Measurements from ENCODE around the gene C6orf141. TPM values are rescaled to one million over a fixed set of nuclear protein-coding genes. Genes with fewer than 3 reads are reported as not detected.

C6orf141 gene
- total and polyA plus RNA-seq, 7 donors, result 0.28 to 1.5 (median 0.66) TPM; not detected in 1

DNA sequence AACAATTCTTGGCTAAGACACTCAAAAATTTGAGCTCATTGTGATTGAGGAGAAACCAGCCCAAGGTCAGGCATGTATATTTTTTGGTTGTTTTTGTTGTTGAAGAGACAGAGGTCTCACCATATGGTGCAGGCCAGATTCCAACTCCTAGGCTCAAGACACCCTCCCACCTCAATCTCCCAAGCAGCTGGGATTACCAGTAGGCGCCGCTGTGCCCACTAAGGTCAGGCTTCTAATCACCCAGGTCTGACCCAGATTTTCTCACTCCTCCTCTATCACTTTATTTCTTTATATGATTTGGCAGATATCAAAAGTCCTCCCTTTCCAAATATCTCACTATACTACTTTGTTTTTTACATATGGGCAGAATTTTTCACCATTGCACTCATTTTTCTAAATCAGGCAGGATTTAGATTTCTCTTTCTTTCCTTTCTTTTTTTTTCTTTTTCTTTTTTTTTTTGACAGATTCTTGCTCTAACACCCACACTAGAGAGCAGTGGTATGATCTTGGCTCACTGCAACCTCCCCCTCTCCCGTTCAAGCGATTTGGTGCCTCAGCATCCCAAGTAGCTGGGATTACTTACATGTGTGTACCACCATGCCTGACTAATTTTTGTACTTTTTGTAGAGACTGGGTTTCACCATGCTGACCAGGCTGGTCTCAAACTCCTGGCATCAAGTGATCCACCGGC is 1.7 kb upstream of the C6orf141 start:
- DNase-seq (no peak), ATAC-seq (no peak)
- TF ChIP-seq, protein P1, sequence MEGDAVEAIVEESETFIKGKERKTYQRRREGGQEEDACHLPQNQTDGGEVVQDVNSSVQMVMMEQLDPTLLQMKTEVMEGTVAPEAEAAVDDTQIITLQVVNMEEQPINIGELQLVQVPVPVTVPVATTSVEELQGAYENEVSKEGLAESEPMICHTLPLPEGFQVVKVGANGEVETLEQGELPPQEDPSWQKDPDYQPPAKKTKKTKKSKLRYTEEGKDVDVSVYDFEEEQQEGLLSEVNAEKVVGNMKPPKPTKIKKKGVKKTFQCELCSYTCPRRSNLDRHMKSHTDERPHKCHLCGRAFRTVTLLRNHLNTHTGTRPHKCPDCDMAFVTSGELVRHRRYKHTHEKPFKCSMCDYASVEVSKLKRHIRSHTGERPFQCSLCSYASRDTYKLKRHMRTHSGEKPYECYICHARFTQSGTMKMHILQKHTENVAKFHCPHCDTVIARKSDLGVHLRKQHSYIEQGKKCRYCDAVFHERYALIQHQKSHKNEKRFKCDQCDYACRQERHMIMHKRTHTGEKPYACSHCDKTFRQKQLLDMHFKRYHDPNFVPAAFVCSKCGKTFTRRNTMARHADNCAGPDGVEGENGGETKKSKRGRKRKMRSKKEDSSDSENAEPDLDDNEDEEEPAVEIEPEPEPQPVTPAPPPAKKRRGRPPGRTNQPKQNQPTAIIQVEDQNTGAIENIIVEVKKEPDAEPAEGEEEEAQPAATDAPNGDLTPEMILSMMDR (IDR thresholded peaks at IDR 0.05), result no peak
- no peaks in the 10 kb centered on the region for H3K4me1 ChIP-seq
- WGBS, 3 donors, result 81 to 84% (median 82%) methylated on average over 5 of the region's 5 CpGs
- H3K9me3 ChIP-seq, result no peaks in the 10 kb centered on the region
- H3K27ac ChIP-seq, result no peak overlapping the region
- H3K4me3 ChIP-seq, result no peak overlapping the region
- peaks cover 0 to 36% (median 5%) of the 10 kb centered on the region in 3 donors for H3K27me3 ChIP-seq (ENCODE audit: insufficient read depth in 3 of 3, low read length in 2 of 3)
- intact Hi-C loops (cut with DNase I), result no loop called here
- no peaks in the 10 kb centered on the region for H3K36me3 ChIP-seq (ENCODE audit: insufficient read depth in 1 of 2, low read depth in 1 of 2)

DNA sequence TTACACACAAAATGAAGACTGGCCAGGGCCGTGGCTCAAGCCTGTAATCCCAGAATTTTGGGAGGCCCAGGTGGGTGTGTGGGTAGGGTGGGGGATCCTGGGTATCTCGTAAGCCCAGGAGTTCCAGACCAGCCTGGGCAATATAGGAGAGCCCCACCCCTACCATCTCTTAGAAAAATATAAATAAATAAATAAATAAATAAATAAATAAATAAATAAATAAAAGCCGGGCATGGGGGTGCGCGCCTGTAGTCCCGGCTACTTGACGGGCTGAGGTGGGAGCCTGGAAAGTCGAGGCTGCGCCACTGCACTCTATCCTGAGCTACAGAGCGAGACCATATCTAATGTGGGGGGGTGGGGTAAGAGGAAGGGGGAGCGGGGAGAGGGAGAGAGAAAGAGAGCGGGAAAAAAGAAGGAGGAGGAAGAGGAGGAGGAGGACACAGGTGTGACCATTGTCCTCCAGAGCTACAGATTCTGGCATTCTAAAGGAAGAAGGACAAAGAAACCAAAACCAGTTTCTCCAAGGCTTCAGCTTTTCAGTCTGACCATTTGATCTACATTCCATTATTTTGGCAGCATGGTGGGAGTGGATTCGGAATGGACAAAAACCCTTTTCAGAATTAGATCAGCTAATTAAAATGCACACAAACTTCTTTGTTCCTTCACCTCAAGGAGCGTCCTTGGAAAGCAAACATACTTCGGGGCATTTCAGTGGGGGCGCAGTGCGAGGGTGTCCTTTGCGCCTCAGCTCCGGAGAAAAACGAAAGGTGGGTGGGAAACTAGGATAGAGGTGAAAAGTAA is 577 bp upstream of the C6orf141 start:
- intact Hi-C loops (cut with DNase I), result no loop called here
- no peak for DNase-seq
- Histone ChIP-seq H3K27ac (no peak overlapping the region), H3K4me1 (no peaks in the 10 kb centered on the region), H3K27me3 (ENCODE audit: insufficient read depth in 3 of 3, low read length in 2 of 3) (peaks cover 0 to 36% (median 5%) of the 10 kb centered on the region in 3 donors), H3K9me3 (no peaks in the 10 kb centered on the region), H3K4me3 (peak overlapping the region; percentile 61), H3K36me3 (ENCODE audit: insufficient read depth in 1 of 2, low read depth in 1 of 2) (no peaks in the 10 kb centered on the region)
- 36 to 39% (median 39%) methylated on average over 20 of the region's 20 CpGs for WGBS, 3 donors
- ATAC-seq, result no peak
- TF ChIP-seq, protein P1 (IDR thresholded peaks at IDR 0.05), result no peak

DNA sequence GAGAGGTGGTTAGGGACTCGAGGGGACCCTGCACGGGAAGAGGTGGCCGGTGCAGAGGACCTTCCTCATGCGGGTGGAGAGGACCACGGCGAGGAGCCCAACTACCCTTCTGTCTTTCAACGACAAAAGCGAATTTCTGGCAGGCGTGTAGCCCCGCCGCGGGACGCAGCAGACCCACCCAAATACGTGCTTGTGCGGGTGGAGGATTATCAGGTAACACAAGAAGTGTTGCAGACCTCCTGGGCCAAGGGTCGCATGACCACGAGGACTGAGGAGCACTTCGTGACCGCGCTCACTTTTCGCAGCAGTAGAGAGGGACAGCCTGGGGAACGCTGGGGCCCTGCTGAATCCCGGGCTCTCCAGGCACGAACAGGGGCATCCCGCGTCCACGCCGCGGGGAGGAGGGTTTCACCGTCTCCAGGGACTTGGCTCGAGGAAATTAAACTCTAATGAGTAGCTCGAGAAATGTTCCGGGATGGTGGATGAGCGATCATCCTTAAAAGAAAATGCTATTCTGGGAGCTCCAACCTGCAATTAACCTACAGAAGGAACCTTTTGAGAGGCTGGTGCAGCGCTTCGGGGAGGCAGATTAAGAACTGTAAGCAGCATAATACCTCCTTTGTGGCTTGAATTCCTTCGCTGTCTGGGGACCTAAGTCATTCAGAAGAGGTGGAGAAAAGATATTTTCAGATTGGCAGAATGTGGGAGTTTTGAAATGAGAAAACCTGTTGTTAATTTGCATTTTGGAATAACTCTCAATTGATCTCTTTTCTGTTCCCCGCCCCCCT is 804 bp downstream of the C6orf141 start:
- TF ChIP-seq, protein P1 (IDR thresholded peaks at IDR 0.05), result no peak
- intact Hi-C loops (cut with DNase I), result no loop called here
- 1 to 2% (median 1%) methylated on average over 38 of the region's 38 CpGs for WGBS, 3 donors
- no peaks in the 10 kb centered on the region for H3K9me3 ChIP-seq
- ATAC-seq (peak in 1 of 4 donors; percentile 40), DNase-seq (no peak)
- peaks cover 0 to 36% (median 5%) of the 10 kb centered on the region in 3 donors for H3K27me3 ChIP-seq (ENCODE audit: insufficient read depth in 3 of 3, low read length in 2 of 3)
- H3K27ac ChIP-seq, result no peak overlapping the region
- H3K4me3 ChIP-seq, result peak overlapping the region; percentile 61
- no peaks in the 10 kb centered on the region for H3K4me1 ChIP-seq
- no peaks in the 10 kb centered on the region for H3K36me3 ChIP-seq (ENCODE audit: insufficient read depth in 1 of 2, low read depth in 1 of 2)

DNA sequence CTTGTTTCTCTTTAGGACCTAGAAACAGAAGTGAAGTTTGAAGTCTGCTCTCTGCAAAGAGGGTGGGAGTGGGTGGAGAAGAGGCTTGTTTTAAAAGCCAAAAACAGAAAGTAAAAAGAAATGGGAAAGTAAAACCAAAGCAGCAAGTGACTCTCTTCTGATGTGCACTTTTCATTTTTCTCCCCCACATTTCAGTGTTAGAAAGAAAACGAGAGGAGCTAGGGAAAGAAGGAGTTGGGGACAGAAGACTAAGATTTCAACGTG is 1.3 kb downstream of the C6orf141 start:
- Histone ChIP-seq H3K9me3 (no peaks in the 10 kb centered on the region), H3K27me3 (ENCODE audit: insufficient read depth in 3 of 3, low read length in 2 of 3) (peaks cover 0 to 36% (median 5%) of the 10 kb centered on the region in 3 donors), H3K36me3 (ENCODE audit: insufficient read depth in 1 of 2, low read depth in 1 of 2) (no peaks in the 10 kb centered on the region), H3K27ac (no peak overlapping the region), H3K4me3 (peak overlapping the region; percentile 61), H3K4me1 (no peaks in the 10 kb centered on the region)
- 19 to 28% (median 27%) methylated on average over 2 of the region's 2 CpGs for WGBS, 3 donors
- ATAC-seq, result no peak
- intact Hi-C loops (cut with DNase I), result no loop called here
- TF ChIP-seq, protein P1 (IDR thresholded peaks at IDR 0.05), result no peak
- no peak for DNase-seq

Data from psoas muscle (tissue), 8 donors.